PC-3 (cell line): ENCODE data around the gene STARD3. TPM values are rescaled to one million over a fixed set of nuclear protein-coding genes. Genes with fewer than 3 reads are reported as not detected.

Experiments used
- ATAC-seq: fragments of 200-7000 bp; cut with Tn5 transposase; 2 replicates; pipeline ENCODE4 v1.9.1; 2020; ENCODE audit warnings: mild to moderate bottlenecking, moderate library complexity
- BruUV-seq: library from RNA; stranded (reverse); fragments of 400-500 nt; replicated peaks from 2 replicates; lab custom pipeline; 2021; lab: Mats Ljungman, UMichigan
- CTCF ChIA-PET: fragments of 300-600 bp; sonication (Branson Sonifier 250); formaldehyde crosslinking; loops from one replicate; lab custom pipeline; 2022; ENCODE audit warnings: antibody characterized with exemption; lab: Charles Lee
- POLR2A ChIA-PET: fragments of 300-600 bp; sonication (Branson Sonifier 250); formaldehyde crosslinking; loops from one replicate; lab custom pipeline; 2022; ENCODE audit warnings: antibody characterized with exemption; ENCODE audit not compliant: unreplicated experiment; lab: Charles Lee
- DNase-seq: peaks from one replicate; pipeline ENCODE4 v3.0.0-alpha.2; 2015
- H2AFZ ChIP-seq: fragments of 300-600 bp; sonication (generic); 2 replicates; pipeline ENCODE4 v1.6.0; 2016; ENCODE audit warnings: antibody characterized with exemption, low read length
- H3F3A ChIP-seq: fragments of 300-600 bp; sonication (generic); one replicate; pipeline ENCODE4 v1.6.0; 2017; ENCODE audit warnings: antibody characterized with exemption, low read length, control low read depth, mild to moderate bottlenecking; ENCODE audit not compliant: unreplicated experiment
- H3K27ac ChIP-seq: fragments of 300-600 bp; sonication (generic); 2 replicates; pipeline ENCODE4 v1.5.1; 2016; ENCODE audit warnings: mild to moderate bottlenecking, low read length
- H3K27me3 ChIP-seq: fragments of 300-600 bp; sonication (generic); 2 replicates; pipeline ENCODE4 v1.6.1; 2016; ENCODE audit warnings: low read length, mixed read lengths
- H3K36me3 ChIP-seq: fragments of 300-600 bp; sonication (generic); 2 replicates; pipeline ENCODE4 v1.6.1; 2016; ENCODE audit warnings: low read depth, mixed run types, low read length, mixed read lengths
- H3K4me1 ChIP-seq: fragments of 300-600 bp; sonication (generic); 2 replicates; pipeline ENCODE4 v1.5.1; 2016; ENCODE audit warnings: low read length; ENCODE audit not compliant: insufficient read depth
- H3K4me2 ChIP-seq: fragments of 300-600 bp; sonication (generic); 2 replicates; pipeline ENCODE4 v1.6.0; 2016; ENCODE audit warnings: low read length
- H3K4me3 ChIP-seq: fragments of 300-600 bp; sonication (generic); 2 replicates; pipeline ENCODE4 v1.5.1; 2016; ENCODE audit warnings: mild to moderate bottlenecking, low read length, mixed read lengths
- H3K79me2 ChIP-seq: fragments of 300-600 bp; sonication (generic); 2 replicates; pipeline ENCODE4 v1.6.1; 2017; ENCODE audit warnings: low read length, mixed read lengths
- H3K9ac ChIP-seq: fragments of 300-600 bp; sonication (generic); 2 replicates; pipeline ENCODE4 v1.6.0; 2016; ENCODE audit warnings: mild to moderate bottlenecking, low read length
- H3K9me2 ChIP-seq: fragments of 300-600 bp; sonication (generic); replicated peaks from 2 replicates; pipeline ENCODE4 v1.6.1; 2016; ENCODE audit warnings: mixed run types, low read length, mixed read lengths
- H3K9me3 ChIP-seq: fragments of 300-600 bp; sonication (generic); 2 replicates; pipeline ENCODE4 v1.6.1; 2016; ENCODE audit warnings: low read length, mixed read lengths
- H4K20me1 ChIP-seq: fragments of 300-600 bp; sonication (generic); 2 replicates; pipeline ENCODE4 v1.6.1; 2016; ENCODE audit warnings: low read length, mixed read lengths
- CTCF ChIP-seq: fragments of 300-600 bp; sonication (generic); conservative IDR thresholded peaks from 2 replicates; pipeline ENCODE4 v1.5.1; 2017; ENCODE audit warnings: antibody characterized with exemption, low read depth, mild to moderate bottlenecking, low read length
- EZH2 ChIP-seq: fragments of 300-600 bp; sonication (generic); IDR thresholded peaks from one replicate; pipeline ENCODE4 v1.6.1; 2017; ENCODE audit warnings: antibody characterized with exemption, mild to moderate bottlenecking, low read length; ENCODE audit not compliant: unreplicated experiment
- EZH2phosphoT487 ChIP-seq: fragments of 300-600 bp; sonication (generic); IDR thresholded peaks from 2 replicates; pipeline ENCODE4 v1.6.1; 2018; ENCODE audit warnings: mild to moderate bottlenecking, antibody characterized with exemption, low read length, borderline replicate concordance
- intact Hi-C: fragments of 100-400 bp; cut with micrococcal nuclease; formaldehyde crosslinking; loops from 2 replicates; pipeline ENCODE4 v1.9.0; 2023
- total RNA-seq: library from RNA; depleted of rRNA; stranded (reverse); fragments of >200 nt; gene quantifications from 2 replicates; pipeline ENCODE4 v1.2.3, GENCODE V29; 2014

Gene STARD3
- total RNA-seq, 1 experiment from 2014 or later, result 30.5 TPM

GRCh38 chr17:39687546-39688474 lies 50.9 kb downstream of the STARD3 start, which contains the start of gene PGAP3:
PGAP3 (minus strand) TSS chr17:39688057; CDS start chr17:39688014, 43 bp downstream.
- TSS peak; percentile 97 for BruUV-seq
- POLR2A ChIA-PET, result interaction anchor here (1.0 kb wide), 2 partner anchors 16 to 31 kb away, joined by 3 to 5 read pairs; no protein-coding TSS in a partner anchor

GRCh38 chr17:39688475-39688835 lies 51.5 kb downstream of the STARD3 start:
- Histone ChIP-seq H3K4me2 (peak overlapping the region; percentile 94), H2AFZ (peak overlapping the region; percentile 94), H3K4me3 (peak overlapping the region; percentile 86), H3K27ac (peak overlapping the region; percentile 83), H3K79me2 (no peaks in the 10 kb centered on the region), H3K4me1 (peaks cover 16% of the 10 kb centered on the region), H4K20me1 (no peaks in the 10 kb centered on the region), H3F3A (peaks cover 8% of the 10 kb centered on the region), H3K9ac (peak overlapping the region; percentile 82), H3K9me2 (no peaks in the 10 kb centered on the region), H3K36me3 (no peaks in the 10 kb centered on the region), H3K9me3 (no peaks in the 10 kb centered on the region), H3K27me3 (no peaks in the 10 kb centered on the region)
- ATAC-seq (no peak), DNase-seq (no peak)
- TF ChIP-seq EZH2 (no peak), CTCF (no peak), EZH2phosphoT487 (no peak)
- BruUV-seq, result no TSS peak
- POLR2A ChIA-PET, result interaction anchor here (1.0 kb wide), 2 partner anchors 15 to 30 kb away, joined by 3 to 5 read pairs; no protein-coding TSS in a partner anchor
- intact Hi-C loops, result no loop called here
- CTCF ChIA-PET, result interaction anchor here (0.6 kb wide), 1 partner anchor 175 kb away, joined by 3 read pairs; no protein-coding TSS in a partner anchor

More at GRCh38 chr17:39687546-39688474, 50.9 kb downstream of the STARD3 start, which contains the start of gene PGAP3:
- Histone ChIP-seq H3K9ac (peak within 1 kb of the TSS; percentile 82), H3K9me3 (no peaks in the 10 kb centered on the region), H2AFZ (peak within 1 kb of the TSS; percentile 94), H3K36me3 (no peaks in the 10 kb centered on the region), H3K27me3 (no peaks in the 10 kb centered on the region), H3K9me2 (no peaks in the 10 kb centered on the region), H3K4me3 (peak within 1 kb of the TSS; percentile 86), H4K20me1 (no peaks in the 10 kb centered on the region), H3K4me1 (peaks cover 16% of the 10 kb centered on the region), H3K79me2 (no peaks in the 10 kb centered on the region), H3K4me2 (peak within 1 kb of the TSS; percentile 94), H3F3A (peaks cover 8% of the 10 kb centered on the region), H3K27ac (peak within 1 kb of the TSS; percentile 83)
- intact Hi-C loops, result no loop called here
- peak; percentile 85 for DNase-seq
- CTCF ChIA-PET, result interaction anchor here (0.6 kb wide), 1 partner anchor 175 kb away, joined by 3 read pairs; no protein-coding TSS in a partner anchor
- peak; percentile 91 for ATAC-seq
- TF ChIP-seq CTCF (no peak), EZH2phosphoT487 (no peak), EZH2 (no peak)
